Measurements from ENCODE around the gene DNAJA2. TPM values are rescaled to one million over a fixed set of nuclear protein-coding genes. Genes with fewer than 3 reads are reported as not detected.
A peak's percentile ranks its signal among the peaks of the same experiment; 100 is the strongest.

The DNAJA2 gene
- total and polyA plus RNA-seq, 2 donors (not counting 3 experiments of a cell fraction or from before 2014, with no cell fraction given): 6.4 to 61.4 TPM

DNA sequence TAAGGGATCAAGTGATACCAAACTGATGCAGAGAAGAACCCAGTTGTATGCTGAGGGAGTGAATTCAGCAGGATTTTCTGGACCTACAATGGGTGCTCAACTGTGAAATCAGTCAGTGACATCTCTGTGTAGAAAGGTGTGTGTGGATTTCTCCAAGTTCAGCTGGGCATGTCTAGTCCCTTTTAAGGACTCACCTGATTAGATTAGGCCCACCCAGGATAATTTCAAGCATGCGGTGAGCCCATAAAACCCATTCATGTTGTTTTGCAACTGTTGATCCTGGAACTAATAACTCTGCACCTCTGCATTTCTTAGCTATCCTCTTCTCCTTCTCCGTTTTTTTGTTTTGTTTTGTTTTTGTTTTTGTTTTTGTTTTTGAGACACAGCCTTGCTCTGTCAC lies 35.1 kb upstream of the DNAJA2 start:
- DNase-seq (ENCODE audit: low read depth, low spot score): no peak
- CTCF ChIA-PET: interaction anchor here (1.6 to 2.8 kb wide), 2 partner anchors 10 to 29 kb away, joined by 5 to 11 read pairs; no protein-coding TSS in a partner anchor
- Histone ChIP-seq H3K4me2 (ENCODE audit: insufficient read depth, low read length) (peak overlapping the region; percentile 78), H3K9me3 (replicated peaks; ENCODE audit: control insufficient read depth, insufficient read depth, low read length) (no peaks in the 10 kb centered on the region), H3K79me2 (ENCODE audit: control insufficient read depth, insufficient read depth, low read length) (no peaks in the 10 kb centered on the region), H3K27me3 (ENCODE audit: control insufficient read depth in 2 of 2, insufficient read depth in 2 of 2, low read length in 2 of 2) (no peaks in the 10 kb centered on the region), H3K9me1 (replicated peaks; ENCODE audit: control insufficient read depth, extremely low read depth, insufficient read depth, low read length) (no peaks in the 10 kb centered on the region), H3K9ac (replicated peaks; ENCODE audit: extremely low read depth, insufficient read depth, low read length) (no peak overlapping the region), H3K4me1 (ENCODE audit: control insufficient read depth, extremely low read depth, insufficient read depth, low read length) (peaks cover 7% of the 10 kb centered on the region), H3K27ac (ENCODE audit: insufficient read depth, low read depth, low read length) (no peak overlapping the region), H3K4me3 (replicated peaks in 1 of 3; ENCODE audit: insufficient read depth in 1 of 3, low read depth in 1 of 3, low read length in 3 of 3) (peak overlapping the region in 1 of 3 experiments; percentile 17), H4K20me1 (replicated peaks; ENCODE audit: control insufficient read depth, extremely low read depth, insufficient read depth, low read length) (no peaks in the 10 kb centered on the region), H3K36me3 (ENCODE audit: control insufficient read depth in 2 of 2, extremely low read depth in 1 of 2, insufficient read depth in 2 of 2, low read length in 2 of 2) (no peaks in the 10 kb centered on the region), H2AFZ (ENCODE audit: low read depth, low read length) (peak overlapping the region; percentile 88)
- intact Hi-C loops (cut with micrococcal nuclease): no loop called here
- dilution Hi-C loops (cut with MboI; ENCODE audit: extremely low pct_ligation_motif_present, low sequenced_read_pairs): no loop called here
- no TSS peak for BruUV-seq (replicated peaks)
- POLR2A ChIA-PET: no interaction called here
- TF ChIP-seq POLR2AphosphoS5 (IDR thresholded peaks at IDR 0.05; ENCODE audit: insufficient read depth, low read depth, low read length) (no peak), MYC (IDR thresholded peaks at IDR 0.05; ENCODE audit: low read depth, low read length) (no peak), POLR2A (IDR thresholded peaks at IDR 0.05; ENCODE audit: low read depth, low read length) (no peak), EZH2 (IDR thresholded peaks at IDR 0.05; ENCODE audit: borderline replicate concordance, low read depth, low read length, severe bottlenecking) (no peak), JUN (IDR thresholded peaks at IDR 0.05; ENCODE audit: borderline replicate concordance, insufficient read depth, insufficient read length, low read depth) (no peak)
- TF ChIP-seq, protein P1, sequence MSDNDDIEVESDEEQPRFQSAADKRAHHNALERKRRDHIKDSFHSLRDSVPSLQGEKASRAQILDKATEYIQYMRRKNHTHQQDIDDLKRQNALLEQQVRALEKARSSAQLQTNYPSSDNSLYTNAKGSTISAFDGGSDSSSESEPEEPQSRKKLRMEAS (IDR thresholded peaks at IDR 0.05; ENCODE audit: insufficient read depth, insufficient read length): no peak
- TF ChIP-seq, protein P2, sequence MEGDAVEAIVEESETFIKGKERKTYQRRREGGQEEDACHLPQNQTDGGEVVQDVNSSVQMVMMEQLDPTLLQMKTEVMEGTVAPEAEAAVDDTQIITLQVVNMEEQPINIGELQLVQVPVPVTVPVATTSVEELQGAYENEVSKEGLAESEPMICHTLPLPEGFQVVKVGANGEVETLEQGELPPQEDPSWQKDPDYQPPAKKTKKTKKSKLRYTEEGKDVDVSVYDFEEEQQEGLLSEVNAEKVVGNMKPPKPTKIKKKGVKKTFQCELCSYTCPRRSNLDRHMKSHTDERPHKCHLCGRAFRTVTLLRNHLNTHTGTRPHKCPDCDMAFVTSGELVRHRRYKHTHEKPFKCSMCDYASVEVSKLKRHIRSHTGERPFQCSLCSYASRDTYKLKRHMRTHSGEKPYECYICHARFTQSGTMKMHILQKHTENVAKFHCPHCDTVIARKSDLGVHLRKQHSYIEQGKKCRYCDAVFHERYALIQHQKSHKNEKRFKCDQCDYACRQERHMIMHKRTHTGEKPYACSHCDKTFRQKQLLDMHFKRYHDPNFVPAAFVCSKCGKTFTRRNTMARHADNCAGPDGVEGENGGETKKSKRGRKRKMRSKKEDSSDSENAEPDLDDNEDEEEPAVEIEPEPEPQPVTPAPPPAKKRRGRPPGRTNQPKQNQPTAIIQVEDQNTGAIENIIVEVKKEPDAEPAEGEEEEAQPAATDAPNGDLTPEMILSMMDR (IDR thresholded peaks at IDR 0.05; ENCODE audit: extremely low read depth in 1 of 2, insufficient read depth in 1 of 2, low read depth in 1 of 2, low read length in 2 of 2): no peak
- no peak for FAIRE-seq
